HG02870 (cell line): ENCODE results near the gene HJURP.

ENCODE experiments used
- ATAC-seq: cut with Tn5 transposase; IDR thresholded peaks from one replicate; pipeline ENCODE4 v1.9.1; 2021; ENCODE audit warnings: mild to moderate bottlenecking, moderate library complexity; ENCODE audit not compliant: unreplicated experiment

The HJURP gene

GRCh38 chr2:233795735-233796171 is 58.6 kb downstream of the HJURP start:
- ATAC-seq, result no peak

- ATAC-seq, result no peak
Observed at GRCh38 chr2:233794128-233794658, 60.1 kb downstream of the HJURP start.

- ATAC-seq, result no peak
Observed at GRCh38 chr2:233793465-233794127, 60.7 kb downstream of the HJURP start.

DNA sequence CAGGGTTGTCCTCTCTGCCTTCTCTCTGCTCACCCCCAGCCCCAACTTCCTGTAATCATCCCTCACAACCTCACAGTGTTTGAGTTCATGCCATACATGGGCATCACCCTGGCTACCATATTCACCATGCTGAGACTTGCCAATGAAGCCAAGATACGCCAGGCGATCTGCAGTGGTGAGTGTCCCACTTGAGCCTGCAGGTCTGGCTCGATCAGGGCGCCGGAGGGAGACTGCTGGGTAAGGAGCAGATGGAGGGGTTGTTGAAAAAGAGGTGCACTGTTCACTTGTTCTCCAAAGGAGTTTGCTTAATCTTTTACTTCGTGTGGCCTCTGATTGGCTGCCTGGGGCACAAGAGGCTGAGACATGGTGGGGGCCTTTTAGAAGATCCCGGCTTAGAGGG is 61.6 kb downstream of the HJURP start:
- ATAC-seq, result no peak

DNA sequence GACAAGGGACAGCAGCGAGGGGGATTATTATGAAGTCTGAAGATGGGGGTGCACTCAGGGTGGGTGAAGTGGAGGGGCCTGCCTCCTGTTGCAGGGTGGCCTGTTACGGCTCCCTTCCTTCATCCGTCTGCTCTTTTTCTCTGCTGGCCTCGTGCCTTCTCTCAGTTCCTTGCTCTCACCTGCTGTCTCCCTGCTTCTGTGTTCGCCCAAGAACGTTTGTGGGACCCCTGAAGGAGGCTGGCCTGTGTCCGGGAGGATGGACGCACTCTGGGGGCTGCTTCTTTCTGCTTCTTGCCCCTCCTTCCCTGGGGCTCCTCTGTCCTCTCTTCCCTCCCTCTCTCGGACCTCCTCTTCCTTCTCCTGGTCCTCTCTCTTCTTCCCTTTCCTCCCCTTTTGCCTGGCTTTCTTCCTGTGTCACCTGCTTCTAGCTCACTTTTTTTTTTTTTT is 62.4 kb downstream of the HJURP start:
- no peak for ATAC-seq

- no peak for ATAC-seq
Observed at GRCh38 chr2:233791151-233791882, 63.0 kb downstream of the HJURP start.

DNA sequence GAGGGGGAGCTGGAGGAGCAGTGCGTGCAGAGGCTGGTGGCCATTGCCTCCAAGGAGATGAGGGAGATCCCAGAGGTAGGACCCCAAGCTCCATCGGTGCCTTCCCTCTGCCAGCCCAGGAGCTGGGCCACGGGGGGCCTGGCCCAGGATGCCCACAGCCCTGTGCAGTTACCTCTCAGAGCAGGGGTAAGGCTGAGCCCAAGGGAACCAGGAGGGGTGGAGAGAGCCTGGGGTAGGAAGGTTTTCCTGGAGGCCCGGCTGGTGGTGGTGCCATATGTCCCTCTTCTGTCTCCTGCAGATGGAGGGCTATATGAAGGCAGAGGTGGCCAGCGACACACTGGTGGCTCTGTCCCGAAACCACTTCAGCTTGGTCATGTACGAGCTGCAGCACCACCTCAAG is 64.8 kb downstream of the HJURP start:
- ATAC-seq, result no peak
